WI38 (cell line): ENCODE data around the gene SPRED2.
"Not testable (repeated sequence)": the region's sequence is repeated elsewhere in the genome, so short reads cannot be mapped to it uniquely, and the experiment has no call there.

Experiments
- H3K4me3 ChIP-seq: 2 replicates; pipeline ENCODE4 v1.5.1; 2011; ENCODE audit warnings: low read depth, mild to moderate bottlenecking, control low read depth, low read length
- CTCF ChIP-seq: IDR thresholded peaks from 2 replicates; pipeline ENCODE4 v1.5.1; 2012; ENCODE audit warnings: low read depth, mild to moderate bottlenecking, control low read depth, low read length

SPRED2 gene

GRCh38 chr2:65343386-65343785 is 89.0 kb downstream of the SPRED2 start:
- TF ChIP-seq CTCF, result no peak
- no peak overlapping the region for H3K4me3 ChIP-seq

GRCh38 chr2:65340898-65341681 is 91.3 kb downstream of the SPRED2 start:
- TF ChIP-seq CTCF, result no peak
- no peak overlapping the region for H3K4me3 ChIP-seq

GRCh38 chr2:65339648-65340047 is 92.8 kb downstream of the SPRED2 start:
- TF ChIP-seq CTCF, result no peak
- no peak overlapping the region for H3K4me3 ChIP-seq

GRCh38 chr2:65338830-65339495 is 93.4 kb downstream of the SPRED2 start:
- not testable (repeated sequence) for H3K4me3 ChIP-seq

GRCh38 chr2:65337915-65338314 is 94.5 kb downstream of the SPRED2 start:
- not testable (repeated sequence) for H3K4me3 ChIP-seq

GRCh38 chr2:65334714-65335113 is 97.7 kb downstream of the SPRED2 start:
- no peak for TF ChIP-seq CTCF
- H3K4me3 ChIP-seq, result no peak overlapping the region

GRCh38 chr2:65331336-65332025 is 100.9 kb downstream of the SPRED2 start:
- no peak for TF ChIP-seq CTCF
- H3K4me3 ChIP-seq, result no peak overlapping the region

GRCh38 chr2:65329525-65329924 is 102.9 kb downstream of the SPRED2 start:
- no peak overlapping the region for H3K4me3 ChIP-seq
- no peak for TF ChIP-seq CTCF
